ENCODE results near the gene MFF. TPM values are rescaled to one million over a fixed set of nuclear protein-coding genes. Genes with fewer than 3 reads are reported as not detected.
"Not testable (repeated sequence)": the region's sequence is repeated elsewhere in the genome, so short reads cannot be mapped to it uniquely, and the experiment has no call there.

The MFF gene
- total RNA-seq, 1 donor, result 85.9 TPM

DNA sequence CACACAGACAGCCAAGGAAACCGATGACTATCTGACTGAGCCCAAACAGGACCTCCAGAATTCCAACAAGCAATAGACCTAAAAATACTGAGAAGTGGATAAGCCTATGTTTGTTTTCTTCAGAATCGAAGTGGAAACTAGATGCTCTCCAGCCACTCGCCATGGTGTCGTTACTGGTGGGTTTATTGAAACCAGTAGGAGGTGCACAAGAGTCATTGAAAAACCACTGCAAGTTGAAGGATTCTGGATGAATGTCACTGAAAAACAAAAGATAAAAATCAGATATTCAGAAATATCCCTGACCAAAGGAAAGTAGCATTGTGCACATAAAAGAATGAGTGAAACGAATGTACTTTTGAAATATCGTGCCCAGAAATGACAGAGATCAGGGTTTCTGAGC is 38.7 kb downstream of the MFF start:
- TF ChIP-seq CTCF (IDR thresholded peaks at IDR 0.05; ENCODE audit: insufficient read depth, low read depth, low read length), result no peak
- H3K4me3 ChIP-seq (ENCODE audit: low read depth, low read length), result no peak overlapping the region
- no peak for DNase-seq (ENCODE audit: low read depth)

DNA sequence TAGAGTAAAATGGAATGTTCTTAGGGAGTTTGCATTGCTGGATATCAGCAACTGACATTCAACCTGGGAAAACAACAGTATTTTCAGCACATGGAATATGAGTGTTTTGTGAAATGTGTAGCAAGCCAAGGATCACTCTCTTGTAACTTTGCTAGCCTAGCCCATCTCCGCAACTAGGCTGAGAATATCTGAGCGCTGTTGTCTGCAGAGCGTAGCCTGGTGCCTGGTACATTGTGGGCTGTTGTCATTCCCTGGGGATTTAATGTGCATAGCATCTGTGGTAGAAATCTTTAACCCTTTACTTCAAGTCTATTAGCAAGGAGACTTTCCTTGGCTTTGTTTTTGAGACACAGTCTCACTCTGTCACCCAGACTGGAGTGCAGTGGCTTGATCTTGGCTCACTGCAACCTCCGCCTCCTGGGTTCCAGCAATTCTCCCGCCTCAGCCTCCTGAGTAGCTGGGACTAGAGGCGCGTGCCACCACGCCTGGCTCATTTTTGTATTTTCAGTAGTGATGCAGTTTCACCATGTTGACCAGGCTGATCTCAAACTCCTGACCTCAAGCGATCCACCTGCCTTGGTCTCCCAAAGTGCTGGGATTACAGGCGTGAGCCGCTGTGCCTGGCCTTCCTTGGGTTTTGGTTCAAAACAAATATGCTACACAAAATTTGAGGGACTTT is 39.7 kb downstream of the MFF start:
- peak; percentile 37 for DNase-seq (ENCODE audit: low read depth)
- H3K4me3 ChIP-seq (ENCODE audit: low read depth, low read length), result not testable (repeated sequence)

GRCh38 chr2:227365833-227366232 is 40.8 kb downstream of the MFF start:
- no peak for DNase-seq (ENCODE audit: low read depth)
- TF ChIP-seq CTCF (IDR thresholded peaks at IDR 0.05; ENCODE audit: insufficient read depth, low read depth, low read length), result no peak
- H3K4me3 ChIP-seq (ENCODE audit: low read depth, low read length), result no peak overlapping the region

DNA sequence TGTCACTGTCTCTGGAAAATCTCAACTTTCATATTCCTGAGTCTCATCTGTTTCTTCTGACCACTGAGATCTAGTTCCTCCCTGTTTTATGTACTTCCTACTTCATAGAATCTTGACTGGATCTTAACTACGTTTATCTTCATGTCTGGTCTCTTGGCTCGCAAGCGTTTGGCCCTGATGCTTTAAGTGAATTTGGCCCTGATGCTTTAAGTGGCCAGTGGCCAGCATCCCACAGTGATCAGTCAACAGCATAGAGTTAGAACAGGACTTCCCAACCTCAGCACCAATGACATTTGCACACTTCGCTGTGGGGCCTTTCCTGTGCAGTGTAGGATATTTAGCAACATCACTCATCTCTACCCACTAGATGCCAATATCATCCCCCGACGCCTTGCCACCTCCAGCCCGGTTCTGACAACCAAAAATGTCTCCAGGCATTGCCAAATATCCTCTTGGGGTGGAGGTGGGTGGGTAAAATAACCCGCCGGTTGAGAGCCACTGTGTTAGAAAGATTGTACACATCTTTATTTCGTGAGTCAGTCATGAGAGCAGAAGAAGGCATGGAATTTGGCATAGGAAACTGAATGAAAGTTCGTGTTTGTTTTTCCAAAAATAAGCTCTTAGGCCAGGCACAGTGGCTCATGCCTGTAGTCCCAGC is 41.8 kb downstream of the MFF start:
- no peak overlapping the region for H3K4me3 ChIP-seq (ENCODE audit: low read depth, low read length)
- no peak for TF ChIP-seq CTCF (IDR thresholded peaks at IDR 0.05; ENCODE audit: insufficient read depth, low read depth, low read length)
- DNase-seq (ENCODE audit: low read depth), result no peak

- DNase-seq (ENCODE audit: low read depth), result no peak
- no peak for TF ChIP-seq CTCF (IDR thresholded peaks at IDR 0.05; ENCODE audit: insufficient read depth, low read depth, low read length)
Observed at GRCh38 chr2:227367427-227367795, 42.4 kb downstream of the MFF start.

GRCh38 chr2:227368574-227368973 is 43.5 kb downstream of the MFF start:
- TF ChIP-seq CTCF (IDR thresholded peaks at IDR 0.05; ENCODE audit: insufficient read depth, low read depth, low read length), result no peak
- no peak for DNase-seq (ENCODE audit: low read depth)
- no peak overlapping the region for H3K4me3 ChIP-seq (ENCODE audit: low read depth, low read length)

More at GRCh38 chr2:227367427-227367795, 42.4 kb downstream of the MFF start:
- H3K4me3 ChIP-seq (ENCODE audit: low read depth, low read length), result no peak overlapping the region

- TF ChIP-seq CTCF (IDR thresholded peaks at IDR 0.05; ENCODE audit: insufficient read depth, low read depth, low read length), result no peak
- no peak for DNase-seq (ENCODE audit: low read depth)
- no peak overlapping the region for H3K4me3 ChIP-seq (ENCODE audit: low read depth, low read length)
Observed at GRCh38 chr2:227370092-227370491, 45.0 kb downstream of the MFF start.

All from fibroblast of villous mesenchyme (primary cell).